Loucy (cell line): ENCODE results near the gene AGO3.

ENCODE experiments used
- H2AFZ ChIP-seq: fragments of 200-600 bp; sonication (generic); 2 replicates; pipeline ENCODE4 v1.6.0; 2016; ENCODE audit warnings: antibody characterized with exemption, mild to moderate bottlenecking, low read length, moderate library complexity
- H3F3A ChIP-seq: fragments of 200-600 bp; 2 replicates; pipeline ENCODE4 v1.6.0; 2016; ENCODE audit warnings: antibody characterized with exemption, low read depth, mild to moderate bottlenecking
- H3K27me3 ChIP-seq: fragments of 200-600 bp; sonication (generic); 2 replicates; pipeline ENCODE4 v1.6.1; 2014; ENCODE audit warnings: low read length, mild to moderate bottlenecking; ENCODE audit not compliant: insufficient read depth, poor library complexity, severe bottlenecking
- H3K36me3 ChIP-seq: fragments of 200-600 bp; sonication (generic); 2 replicates; pipeline ENCODE4 v1.6.1; 2016; ENCODE audit warnings: low read length; ENCODE audit not compliant: insufficient read depth
- H3K4me1 ChIP-seq: fragments of 200-600 bp; sonication (generic); 2 replicates; pipeline ENCODE4 v1.5.1; 2014; ENCODE audit warnings: low read length, mild to moderate bottlenecking; ENCODE audit not compliant: insufficient read depth, poor library complexity, severe bottlenecking
- H3K4me2 ChIP-seq: fragments of 200-600 bp; sonication (generic); 2 replicates; pipeline ENCODE4 v1.6.0; 2014; ENCODE audit warnings: antibody characterized with exemption, low read length, low read depth, mild to moderate bottlenecking; ENCODE audit not compliant: poor library complexity, severe bottlenecking
- H3K4me3 ChIP-seq: fragments of 200-600 bp; sonication (generic); 2 replicates; pipeline ENCODE4 v1.5.1; 2014; ENCODE audit warnings: low read length, mild to moderate bottlenecking, mixed read lengths; ENCODE audit not compliant: poor library complexity, severe bottlenecking
- H3K79me2 ChIP-seq: fragments of 200-600 bp; sonication (generic); 2 replicates; pipeline ENCODE4 v1.6.1; 2014; ENCODE audit warnings: low read length; ENCODE audit not compliant: insufficient read depth
- H3K9ac ChIP-seq: fragments of 200-600 bp; sonication (generic); 2 replicates; pipeline ENCODE4 v1.6.0; 2014; ENCODE audit warnings: mild to moderate bottlenecking, low read depth, low read length, moderate library complexity; ENCODE audit not compliant: poor library complexity, severe bottlenecking
- H3K9me2 ChIP-seq: fragments of 200-600 bp; sonication (generic); replicated peaks from 2 replicates; pipeline ENCODE4 v1.6.1; 2016; ENCODE audit warnings: low read depth, low read length, mixed read lengths
- H3K9me3 ChIP-seq: fragments of 200-600 bp; sonication (generic); 2 replicates; pipeline ENCODE4 v1.6.1; 2014; ENCODE audit warnings: mild to moderate bottlenecking, antibody characterized with exemption, low read length, low read depth; ENCODE audit not compliant: insufficient read depth
- H4K20me1 ChIP-seq: fragments of 200-600 bp; sonication (generic); 2 replicates; pipeline ENCODE4 v1.6.0; 2014; ENCODE audit warnings: antibody characterized with exemption, low read length, mild to moderate bottlenecking; ENCODE audit not compliant: insufficient read depth, poor library complexity, severe bottlenecking
- CTCF ChIP-seq: fragments of 200-600 bp; sonication (generic); conservative IDR thresholded peaks from 2 replicates; pipeline ENCODE4 v1.5.1; 2014; ENCODE audit warnings: mild to moderate bottlenecking, antibody characterized with exemption, low read length
- EZH2phosphoT487 ChIP-seq: fragments of 200-600 bp; IDR thresholded peaks from 2 replicates; pipeline ENCODE4 v1.6.1; 2018; ENCODE audit warnings: antibody characterized with exemption, mild to moderate bottlenecking, moderate library complexity, borderline replicate concordance

The AGO3 gene

DNA sequence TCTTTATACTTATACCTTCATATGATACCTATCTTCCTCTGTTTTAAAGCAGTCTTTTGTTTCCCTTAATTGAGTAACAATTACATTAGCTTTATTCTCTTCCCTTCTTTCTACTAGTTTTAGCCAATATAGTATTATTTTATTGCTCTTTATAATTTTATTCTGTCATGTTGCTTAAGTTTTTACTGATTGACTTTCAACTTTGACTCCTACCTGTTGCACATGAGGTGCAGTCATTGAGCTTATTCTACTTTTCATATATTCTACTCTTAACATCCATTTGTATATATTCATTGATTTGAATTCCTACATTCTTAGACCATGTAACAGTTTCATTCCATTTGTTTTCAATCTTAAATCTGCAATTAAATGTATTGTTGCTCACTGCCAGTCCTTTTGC is 49.2 kb downstream of the AGO3 start:
- Histone ChIP-seq H3F3A (no peaks in the 10 kb centered on the region), H3K79me2 (no peaks in the 10 kb centered on the region), H3K9ac (no peak overlapping the region), H3K9me2 (no peaks in the 10 kb centered on the region), H4K20me1 (no peaks in the 10 kb centered on the region), H3K4me2 (no peak overlapping the region), H3K4me1 (no peaks in the 10 kb centered on the region), H2AFZ (no peak overlapping the region), H3K4me3 (no peak overlapping the region), H3K9me3 (no peaks in the 10 kb centered on the region), H3K36me3 (peaks cover 58% of the 10 kb centered on the region; the same call in 1 of the 2 replicates), H3K27me3 (no peaks in the 10 kb centered on the region)
- TF ChIP-seq CTCF (no peak), EZH2phosphoT487 (no peak)

DNA sequence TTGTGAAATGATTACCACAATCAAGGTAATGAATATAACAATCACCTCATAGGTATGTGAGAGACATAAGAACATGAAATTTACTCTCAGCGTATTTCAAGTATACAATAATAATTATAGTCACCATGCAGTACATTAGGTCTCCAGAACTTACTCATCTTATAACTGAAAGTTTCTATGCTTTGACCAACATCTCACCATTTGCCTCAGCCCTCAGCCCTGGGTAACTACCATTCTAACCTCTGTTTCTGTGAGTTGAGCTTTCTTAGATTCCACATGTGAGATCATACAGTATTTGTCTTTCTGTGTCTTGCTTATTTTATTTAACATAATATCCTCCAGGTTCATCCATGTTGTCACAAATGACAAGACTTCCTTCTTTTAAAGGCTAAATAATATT is 57.3 kb downstream of the AGO3 start:
- TF ChIP-seq CTCF (no peak), EZH2phosphoT487 (no peak)
- Histone ChIP-seq H3K4me3 (no peak overlapping the region), H3K9ac (no peak overlapping the region), H3K9me3 (no peaks in the 10 kb centered on the region), H3K4me1 (no peaks in the 10 kb centered on the region), H2AFZ (no peak overlapping the region), H3K79me2 (no peaks in the 10 kb centered on the region), H3F3A (no peaks in the 10 kb centered on the region), H3K36me3 (peaks cover 23% of the 10 kb centered on the region; the same call in 1 of the 2 replicates), H3K4me2 (no peak overlapping the region), H4K20me1 (no peaks in the 10 kb centered on the region), H3K27me3 (no peaks in the 10 kb centered on the region), H3K9me2 (no peaks in the 10 kb centered on the region)

- Histone ChIP-seq H4K20me1 (no peaks in the 10 kb centered on the region), H3K4me2 (no peak overlapping the region), H3K9ac (no peak overlapping the region), H2AFZ (no peak overlapping the region), H3K27me3 (no peaks in the 10 kb centered on the region), H3F3A (no peaks in the 10 kb centered on the region), H3K9me3 (no peaks in the 10 kb centered on the region), H3K79me2 (no peaks in the 10 kb centered on the region), H3K4me1 (no peaks in the 10 kb centered on the region), H3K36me3 (peaks cover 17% of the 10 kb centered on the region; the same call in 1 of the 2 replicates), H3K4me3 (no peak overlapping the region), H3K9me2 (no peaks in the 10 kb centered on the region)
- TF ChIP-seq EZH2phosphoT487, result no peak
- TF ChIP-seq CTCF, result no peak
These were observed 76.1 kb downstream of the AGO3 start for GRCh38 chr1:36006941-36007500.
